ENCODE results near the gene SHISA9.
A peak's percentile ranks its signal among the peaks of the same experiment; 100 is the strongest.
"Not testable (repeated sequence)": the region's sequence is repeated elsewhere in the genome, so short reads cannot be mapped to it uniquely, and the experiment has no call there.

The SHISA9 gene

GRCh38 chr16:12901597-12902461, at the start of gene SHISA9:
TSS of gene SHISA9 (plus strand) at chr16:12901598.
- DNase-seq = peak in 3 of 56 donors; percentile 7 to 13 (median 12)

GRCh38 chr16:12853972-12854371, 47.4 kb upstream of the SHISA9 start:
- no peak for DNase-seq

- not testable (repeated sequence) for DNase-seq
Observed at GRCh38 chr16:12857435-12857834, 44.0 kb upstream of the SHISA9 start.

- no peak for DNase-seq
Observed at GRCh38 chr16:12862327-12862726, 39.1 kb upstream of the SHISA9 start.

GRCh38 chr16:12862941-12863340, 38.5 kb upstream of the SHISA9 start:
- DNase-seq = no peak

- no peak for DNase-seq
Observed at GRCh38 chr16:12866981-12867551, 34.3 kb upstream of the SHISA9 start.

- DNase-seq = no peak
Observed at GRCh38 chr16:12868169-12868568, 33.2 kb upstream of the SHISA9 start.

- DNase-seq = no peak
Observed at GRCh38 chr16:12868788-12869187, 32.6 kb upstream of the SHISA9 start.

GRCh38 chr16:12869698-12870427, 31.5 kb upstream of the SHISA9 start:
- no peak for DNase-seq

- DNase-seq = no peak
Observed at GRCh38 chr16:12871784-12872183, 29.6 kb upstream of the SHISA9 start.

- DNase-seq = no peak
Observed at GRCh38 chr16:12874186-12874585, 27.2 kb upstream of the SHISA9 start.

GRCh38 chr16:12876778-12877177, 24.6 kb upstream of the SHISA9 start:
- DNase-seq = no peak

- no peak for DNase-seq
Observed at GRCh38 chr16:12878973-12879372, 22.4 kb upstream of the SHISA9 start.

- DNase-seq = no peak
Observed at GRCh38 chr16:12879812-12880211, 21.6 kb upstream of the SHISA9 start.

- DNase-seq = no peak
Observed at GRCh38 chr16:12881182-12881581, 20.2 kb upstream of the SHISA9 start.

- DNase-seq = no peak
Observed at GRCh38 chr16:12881740-12882139, 19.7 kb upstream of the SHISA9 start.

GRCh38 chr16:12885742-12886141, 15.7 kb upstream of the SHISA9 start:
- no peak for DNase-seq

- DNase-seq = no peak
Observed at GRCh38 chr16:12891836-12892235, 9.6 kb upstream of the SHISA9 start.

- DNase-seq = no peak
Observed at GRCh38 chr16:12893050-12893750, 8.2 kb upstream of the SHISA9 start.

- DNase-seq = peak in 1 of 56 donors; percentile 31
Observed at GRCh38 chr16:12896562-12896961, 4.8 kb upstream of the SHISA9 start.

- no peak for DNase-seq
Observed at GRCh38 chr16:12898551-12898950, 2.8 kb upstream of the SHISA9 start.
